Ecto neural progenitor cell (in vitro differentiated cells): ENCODE results near the gene ZNF525.
A peak's percentile ranks its signal among the peaks of the same experiment; 100 is the strongest.
"Not testable (repeated sequence)": the region's sequence is repeated elsewhere in the genome, so short reads cannot be mapped to it uniquely, and the experiment has no call there.

Experiments used
- DNase-seq: peaks from one replicate; pipeline ENCODE4 v3.0.0-alpha.2; 2018; ENCODE audit warnings: low spot score

The ZNF525 gene

DNA sequence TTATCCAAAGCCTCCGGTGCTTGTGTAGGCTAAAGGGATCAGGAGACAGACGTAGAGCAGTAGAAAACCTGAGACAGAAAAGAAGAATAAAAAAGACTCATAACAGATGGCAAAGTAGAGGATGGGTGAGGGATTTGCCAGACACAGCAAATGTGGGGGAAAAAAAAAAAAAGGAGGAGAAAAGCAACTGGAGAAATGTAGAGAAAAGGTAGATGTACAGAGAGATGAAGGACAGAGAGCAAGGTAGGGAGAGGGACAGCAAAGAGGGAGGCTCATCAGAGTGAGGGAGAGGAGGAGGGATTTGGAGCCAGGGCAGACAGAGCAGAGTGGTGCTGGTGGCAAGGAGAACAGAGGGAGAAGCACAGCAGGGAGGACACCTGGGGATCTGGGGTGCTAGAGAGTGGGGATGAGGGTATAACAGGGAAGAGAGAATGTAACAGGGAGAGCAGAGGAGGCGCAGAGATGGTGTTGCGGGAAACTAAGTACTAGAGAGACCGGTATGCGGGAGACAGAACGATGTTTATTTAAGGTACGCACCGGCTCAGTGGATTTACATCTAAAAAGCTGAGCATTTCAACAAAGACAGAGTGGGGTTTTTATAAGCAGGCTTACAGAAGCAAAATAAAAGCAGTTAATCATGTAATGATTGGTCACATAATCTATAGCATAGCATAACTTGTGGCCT lies 30.5 kb downstream of the ZNF525 start:
- not testable (repeated sequence) for DNase-seq

DNA sequence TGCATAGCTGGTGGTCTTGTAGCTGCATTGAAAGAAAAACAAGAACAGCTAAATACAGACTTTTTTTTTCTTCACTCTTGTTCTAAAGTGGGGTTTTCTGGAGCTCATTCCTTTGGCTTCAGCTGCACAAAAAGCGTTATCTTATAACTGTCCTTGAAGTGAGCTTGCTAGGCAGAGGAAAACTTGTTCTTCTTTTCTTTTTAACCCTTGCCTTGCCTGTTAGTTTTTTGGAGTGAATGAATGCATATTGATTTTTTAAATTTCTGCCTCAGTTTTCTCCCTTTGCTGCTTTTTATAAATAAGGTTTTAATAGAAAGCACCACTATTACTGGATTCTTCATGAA lies 31.0 kb downstream of the ZNF525 start:
- DNase-seq: no peak

DNA sequence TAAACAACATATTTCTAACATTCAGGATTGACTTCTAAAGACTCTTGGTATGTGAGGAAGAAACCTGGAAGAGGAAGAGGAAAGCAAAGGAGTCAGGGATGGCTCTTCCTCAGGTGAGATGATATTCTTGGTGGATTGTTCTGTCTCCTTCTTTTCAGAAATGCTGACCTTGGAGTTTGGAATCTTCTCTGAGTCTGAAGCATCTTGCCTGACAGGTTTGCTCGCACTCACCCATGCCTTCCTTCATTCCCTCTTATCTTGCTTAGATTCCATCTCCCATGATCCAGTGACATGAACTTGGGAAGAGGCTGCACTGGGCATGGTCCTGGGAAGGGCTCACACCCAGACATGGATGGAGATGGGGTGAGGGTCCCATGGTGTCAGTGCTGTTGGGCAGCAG lies 32.4 kb downstream of the ZNF525 start:
- not testable (repeated sequence) for DNase-seq

DNA sequence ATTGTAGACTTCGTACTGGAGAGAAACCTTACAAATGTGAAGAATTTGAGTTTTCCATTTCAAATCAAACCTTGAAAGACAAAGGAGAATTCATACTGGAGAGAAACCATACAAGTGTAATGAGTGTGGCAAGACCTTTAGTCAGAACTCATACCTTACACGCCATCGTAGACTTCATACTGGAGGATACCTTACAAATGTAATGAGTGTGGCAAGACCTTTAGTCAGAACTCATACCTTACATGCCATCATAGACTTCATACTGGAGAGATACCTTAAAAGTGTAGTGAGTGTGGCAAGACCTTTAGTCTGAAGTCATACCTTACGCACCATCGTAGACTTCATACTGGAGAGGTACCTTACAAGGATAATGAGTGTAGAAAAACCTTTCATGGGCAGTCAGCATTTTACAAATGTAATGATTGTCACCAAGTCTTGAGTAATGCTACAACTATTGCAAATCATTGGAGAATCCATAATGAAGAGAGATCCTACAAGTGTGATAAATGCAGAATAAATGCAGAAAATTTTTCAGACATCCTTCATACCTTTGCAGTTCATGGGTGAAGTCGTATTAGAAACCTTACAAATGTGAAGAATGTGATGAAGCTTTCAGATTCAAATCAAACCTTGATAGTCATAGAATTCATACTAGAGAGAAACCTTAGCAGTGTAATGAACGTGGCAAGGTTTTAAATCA lies 44.1 kb downstream of the ZNF525 start:
- DNase-seq: no peak

DNA sequence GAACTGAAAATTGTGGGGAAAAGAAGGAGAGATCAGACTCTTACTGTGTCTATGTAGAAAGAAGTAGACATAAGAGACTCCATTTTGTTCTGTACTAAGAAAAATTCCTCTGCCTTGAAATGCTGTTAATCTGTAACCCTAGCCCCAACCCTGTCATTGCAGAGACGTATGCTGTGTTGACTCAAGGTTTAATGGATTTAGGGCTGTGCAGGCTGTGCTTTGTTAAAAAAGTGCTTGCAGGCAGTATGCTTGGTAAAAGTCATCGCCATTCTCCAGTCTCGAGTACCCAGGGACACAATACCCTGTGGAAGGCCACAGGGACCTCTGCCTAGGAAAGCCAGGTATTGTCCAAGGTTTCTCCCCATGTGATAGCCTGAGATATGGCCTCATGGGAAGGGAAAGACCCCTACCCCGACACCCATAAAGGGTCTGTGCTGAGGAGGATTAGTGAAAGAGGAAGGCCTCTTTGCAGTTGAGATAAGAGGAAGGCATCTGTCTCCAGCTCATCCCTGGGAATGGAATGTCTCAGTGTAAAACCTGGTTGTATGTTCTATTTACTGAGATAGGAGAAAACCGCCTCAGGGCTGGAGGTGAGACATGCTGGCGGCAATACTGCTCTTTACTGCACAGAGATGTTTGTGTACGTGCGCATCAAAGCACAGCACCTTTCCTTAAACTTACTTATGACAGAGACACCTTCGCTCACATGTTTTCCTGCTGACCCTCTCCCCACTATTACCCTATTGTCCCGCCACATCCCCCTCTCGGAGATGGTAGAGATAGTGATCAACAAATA lies 55.2 kb downstream of the ZNF525 start:
- DNase-seq: not testable (repeated sequence)

DNA sequence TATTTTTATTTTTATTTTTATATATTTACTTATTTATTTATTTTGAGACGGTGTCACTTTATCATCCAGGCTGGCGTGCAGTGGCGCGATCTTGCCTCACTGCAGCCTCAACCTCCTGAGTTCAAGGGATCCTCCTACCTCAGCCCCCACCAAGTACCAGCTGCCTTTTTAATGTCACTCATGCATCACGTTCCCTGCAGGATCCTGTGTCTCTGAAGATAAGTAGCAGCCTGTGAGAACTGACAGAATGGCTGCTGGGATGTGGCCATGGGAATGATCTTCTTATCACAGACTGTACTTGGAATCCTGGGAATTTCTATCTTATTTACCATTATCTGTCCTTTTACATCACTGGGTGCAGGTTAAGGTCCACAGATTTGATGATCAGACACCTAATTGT lies 57.0 kb downstream of the ZNF525 start:
- no peak for DNase-seq

DNA sequence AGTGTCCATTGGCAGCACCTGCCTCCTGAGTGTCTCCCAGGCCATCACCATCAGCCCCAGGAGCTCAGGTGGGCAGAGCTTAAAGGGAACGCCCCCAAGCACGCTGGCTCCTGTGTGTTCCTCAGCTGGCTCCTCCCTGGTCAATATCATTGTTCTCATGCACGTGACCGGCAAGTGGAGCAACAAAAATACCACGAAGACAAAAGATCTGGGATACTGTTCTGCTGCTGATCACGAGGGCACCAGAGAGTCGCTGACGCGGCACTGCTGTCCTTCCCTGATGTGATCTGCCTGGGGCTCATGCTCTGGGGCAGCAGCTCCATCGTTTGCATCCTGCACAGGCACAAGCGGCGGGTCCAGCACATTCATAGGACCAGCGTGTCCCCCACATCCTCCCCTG lies 57.6 kb downstream of the ZNF525 start:
- not testable (repeated sequence) for DNase-seq

DNA sequence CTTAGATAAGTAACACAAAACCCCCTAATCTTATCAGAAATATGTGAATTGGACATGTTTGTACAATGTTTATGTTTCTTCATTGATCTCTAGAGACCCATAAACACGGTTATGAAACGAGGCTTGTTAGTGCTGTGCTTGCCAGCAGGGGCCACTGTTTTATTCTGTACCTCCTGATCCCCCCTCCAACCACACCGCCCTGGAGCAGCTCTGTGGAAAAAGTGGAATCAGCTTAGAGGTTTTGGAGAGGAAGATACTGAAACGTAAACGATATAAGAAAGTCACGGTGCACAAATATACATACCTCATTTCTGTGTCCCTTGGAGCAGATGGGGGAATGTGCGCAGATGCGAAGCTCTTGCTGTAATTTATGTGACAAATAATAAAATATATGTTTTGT lies 58.2 kb downstream of the ZNF525 start:
- DNase-seq: not testable (repeated sequence)

DNA sequence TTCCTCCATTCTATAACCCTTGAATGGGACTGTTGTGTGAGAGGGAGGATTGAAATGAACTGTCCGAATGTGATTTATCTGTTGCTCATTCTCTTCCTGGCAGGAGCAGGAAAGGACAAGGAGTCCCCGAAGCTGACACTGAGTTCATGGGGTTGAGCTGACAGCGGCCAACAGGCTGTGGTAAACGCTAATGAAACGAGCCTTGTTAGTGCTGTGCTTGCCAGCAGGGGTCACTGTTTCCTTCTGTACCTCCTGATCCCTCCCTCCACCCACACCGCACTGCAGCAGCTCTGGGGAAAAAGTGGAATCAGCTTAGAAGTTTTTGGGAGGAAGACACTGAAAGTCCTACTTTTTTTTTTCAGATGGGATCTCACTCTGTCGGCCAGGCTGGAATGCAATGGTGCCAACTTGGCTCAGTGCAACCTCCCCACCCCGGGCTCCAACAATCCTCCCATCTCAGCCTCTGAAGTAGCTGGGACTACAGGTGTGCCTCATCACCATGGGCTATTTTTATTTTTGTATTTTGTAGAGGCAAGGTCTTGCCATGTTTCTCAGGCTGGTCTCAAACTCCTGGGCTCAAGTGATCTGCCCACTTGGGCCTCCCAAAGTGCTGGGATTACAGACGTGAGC lies 59.6 kb downstream of the ZNF525 start:
- DNase-seq: peak; percentile 80

DNA sequence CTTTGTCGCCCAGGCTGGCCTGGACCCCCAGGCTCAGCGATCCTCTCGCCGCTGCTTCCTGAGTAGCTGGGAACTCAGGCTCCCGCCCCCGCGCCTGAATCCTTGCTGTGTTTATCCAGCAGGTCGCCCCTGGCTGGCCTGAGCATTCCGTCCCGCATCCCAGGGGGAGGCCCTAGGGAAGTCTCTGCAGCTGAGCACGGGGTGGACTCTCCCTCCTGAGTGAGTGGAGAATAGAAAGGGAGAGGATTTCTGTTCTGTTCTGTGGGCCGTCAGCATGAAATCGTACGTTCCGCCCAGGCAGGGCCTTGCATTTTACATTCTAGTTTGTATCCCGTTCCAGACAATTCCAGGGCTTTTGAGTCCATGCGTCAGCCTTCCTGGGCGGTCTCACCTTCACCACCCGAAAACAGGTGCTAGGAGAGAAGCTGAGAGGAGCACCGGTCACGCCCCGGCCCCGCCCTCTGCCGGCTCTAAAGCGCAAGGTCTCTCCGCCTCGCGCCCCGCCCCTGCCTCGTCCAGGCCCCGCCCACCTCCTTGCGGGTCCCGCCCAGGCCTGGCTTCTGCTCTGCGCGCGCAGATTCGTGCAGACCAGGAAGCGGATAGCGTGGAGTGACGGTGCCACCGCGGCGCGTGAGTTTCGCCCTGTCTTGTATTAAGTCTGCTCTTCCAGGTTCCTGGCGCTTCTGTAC lies 66.0 kb downstream of the ZNF525 start, which contains the start of gene ZNF761:
TSS of gene ZNF761 (plus strand) at position 586 of the 689 bp plus-strand sequence. CDS start 15,285 bp downstream, outside the sequence.
- peak; percentile 96 for DNase-seq

DNA sequence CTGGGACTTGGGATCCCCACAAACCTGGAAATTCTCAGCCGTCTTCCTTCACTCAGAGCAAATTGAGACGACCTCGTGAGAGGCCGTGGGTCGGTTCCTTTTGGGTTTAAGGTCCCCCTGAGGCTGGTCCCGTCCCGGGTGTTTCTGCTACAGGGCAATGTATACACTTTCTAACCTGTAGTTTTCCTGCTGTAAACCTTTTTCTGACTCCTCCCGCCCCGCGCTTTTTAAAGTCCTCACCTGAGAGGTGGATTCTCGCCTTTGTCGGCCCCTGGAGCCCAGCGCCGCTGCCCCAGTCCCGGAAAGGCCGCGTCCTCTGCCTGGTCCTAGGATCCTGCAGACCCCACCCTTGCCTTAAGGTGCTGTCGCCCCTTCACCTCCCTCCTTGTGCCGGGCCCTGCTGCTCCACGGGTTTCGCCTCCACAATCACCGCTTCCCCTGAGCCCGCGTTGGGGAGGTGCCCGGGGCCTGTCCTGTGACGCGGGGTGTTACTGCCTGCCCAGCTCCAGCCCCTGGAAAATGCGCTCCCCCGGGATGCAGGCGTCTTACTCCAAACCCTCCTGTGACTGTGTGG lies 66.7 kb downstream of the ZNF525 start:
- peak; percentile 58 for DNase-seq
